Thymus (tissue), 11 donors: ENCODE data around the gene ADM. TPM values are rescaled to one million over a fixed set of nuclear protein-coding genes. Genes with fewer than 3 reads are reported as not detected.
A peak's percentile ranks its signal among the peaks of the same experiment; 100 is the strongest.

Experiments
- DNase-seq, 9 donors: peaks; one replicate each; pipeline ENCODE4 v3.0.0-alpha.2; 2013; ENCODE audit warnings: low spot score in 9 of 9, low read depth in 6 of 9, missing footprints in 1 of 9
- H3K27ac ChIP-seq, 2 donors: one replicate each; pipeline ENCODE4 v1.5.1; 2013; ENCODE audit warnings: control low read depth in 1 of 2, low read depth in 1 of 2, low read length in 1 of 2, mild to moderate bottlenecking in 1 of 2, moderate library complexity in 1 of 2
- H3K27me3 ChIP-seq, 2 donors: one replicate each; pipeline ENCODE4 v1.5.1; 2013; ENCODE audit warnings: low read length in 1 of 2; ENCODE audit not compliant: control insufficient read depth in 2 of 2, insufficient read depth in 1 of 2
- H3K36me3 ChIP-seq, 2 donors: one replicate each; pipeline ENCODE4 v1.5.1; 2013; ENCODE audit warnings: low read length in 1 of 2, mild to moderate bottlenecking in 1 of 2, moderate library complexity in 1 of 2; ENCODE audit not compliant: control insufficient read depth in 2 of 2, insufficient read depth in 2 of 2
- H3K4me1 ChIP-seq, 2 donors: one replicate each; pipeline ENCODE4 v1.5.1; 2013; ENCODE audit warnings: low read length in 2 of 2; ENCODE audit not compliant: control insufficient read depth in 2 of 2, insufficient read depth in 2 of 2
- H3K4me3 ChIP-seq, 2 donors: one replicate each; pipeline ENCODE4 v1.5.1; 2013; ENCODE audit warnings: low read length in 2 of 2, control low read depth in 1 of 2, mild to moderate bottlenecking in 1 of 2
- H3K9me3 ChIP-seq, 2 donors: one replicate each; pipeline ENCODE4 v1.5.1; 2013; ENCODE audit warnings: low read length in 1 of 2, mild to moderate bottlenecking in 1 of 2; ENCODE audit not compliant: control insufficient read depth in 2 of 2, insufficient read depth in 1 of 2
- WGBS: extraction: QIAGEN DNeasy Blood & Tissue Kit; methylation state at CpG from one replicate; pipeline ENCODE4 v1.1.7; 2013; 5-methylcytosine and 5-hydroxymethylcytosine counted together
- polyA plus RNA-seq: library from polyadenylated mRNA; stranded (reverse); fragments of 200-250 nt; gene quantifications from one replicate; pipeline ENCODE4 v1.2.3, GENCODE V29; 2013
- total RNA-seq: library from RNA; stranded (reverse); fragments of 120-200 nt; gene quantifications from one replicate; pipeline ENCODE4 v1.2.4, GENCODE V29; 2013
- donor health status: healthy.

The ADM gene
- total and polyA plus RNA-seq, 2 donors: 4.7 to 37.4 TPM

DNA sequence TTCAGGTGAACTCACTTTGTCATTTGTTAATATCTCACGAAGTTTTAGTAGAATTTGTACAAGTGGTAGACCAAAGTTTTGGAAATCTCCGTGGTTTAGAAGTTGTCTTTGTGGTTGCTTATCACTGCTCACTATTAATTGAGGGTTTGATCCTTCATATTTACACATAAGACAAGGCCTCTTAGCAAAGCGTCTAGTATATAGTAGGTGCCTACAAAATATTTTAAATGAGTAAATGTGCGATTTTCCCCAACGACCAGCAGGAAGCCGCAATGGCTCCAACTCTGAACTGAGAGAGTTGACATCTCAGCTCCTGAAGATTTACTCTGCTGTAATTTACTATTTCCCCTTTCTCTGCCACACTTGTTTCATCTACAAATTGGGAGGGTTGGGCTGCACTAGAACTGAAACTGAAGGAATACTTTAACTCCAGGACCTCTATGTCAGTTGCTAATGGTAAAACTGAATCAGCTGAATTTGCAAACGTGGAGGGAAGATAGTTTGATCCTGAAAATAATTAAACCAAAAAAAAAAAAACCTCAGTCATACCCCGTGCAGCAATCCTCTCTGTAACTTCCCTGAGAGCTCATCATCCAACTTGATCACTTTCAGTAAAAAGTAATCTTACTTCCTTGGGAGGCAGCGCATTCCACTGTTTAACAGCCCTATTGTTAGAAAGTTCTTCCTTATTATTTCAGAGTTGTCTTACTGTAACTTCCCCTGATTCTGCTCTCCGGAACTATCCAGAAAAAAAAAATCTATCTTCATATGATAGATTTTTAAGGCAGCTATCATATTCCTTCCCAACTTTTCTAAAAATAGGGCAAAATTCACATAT lies 9.6 kb upstream of the ADM start:
- DNase-seq: no peak
- no peak overlapping the region for H3K27ac ChIP-seq
- peaks cover 0 to 5% of the 10 kb centered on the region in 2 donors for H3K9me3 ChIP-seq
- H3K27me3 ChIP-seq: peaks cover 22 to 34% of the 10 kb centered on the region in 2 donors
- peak overlapping the region; percentile 68 to 96 for H3K4me3 ChIP-seq
- H3K36me3 ChIP-seq: no peaks in the 10 kb centered on the region
- peaks cover 8 to 22% of the 10 kb centered on the region in 2 donors for H3K4me1 ChIP-seq
- 21% methylated on average over 10 of the region's 10 CpGs for WGBS

DNA sequence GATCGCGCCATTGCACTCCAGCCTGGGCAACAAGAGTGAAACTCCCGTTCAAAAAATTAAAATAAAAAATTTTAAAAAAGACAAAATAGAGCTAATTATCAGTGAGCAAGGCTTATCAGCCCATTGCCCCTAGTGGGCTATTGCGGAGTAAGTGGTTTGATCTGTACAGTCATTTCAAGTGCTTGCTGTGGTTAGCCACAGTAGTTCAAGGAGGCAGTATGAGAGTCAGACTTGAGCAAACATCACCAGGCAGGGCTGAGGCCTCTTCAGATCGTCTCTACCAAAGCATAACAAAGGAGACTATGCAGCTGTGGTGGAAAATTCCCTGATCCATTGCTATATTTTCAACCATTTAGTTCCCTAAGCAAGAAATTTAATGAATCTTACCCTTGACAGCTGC lies 6.5 kb upstream of the ADM start:
- Histone ChIP-seq H3K4me1 (peaks cover 13 to 29% of the 10 kb centered on the region in 2 donors), H3K27ac (no peak overlapping the region), H3K4me3 (no peak overlapping the region), H3K27me3 (peaks cover 35 to 54% of the 10 kb centered on the region in 2 donors), H3K9me3 (peaks cover 0 to 5% of the 10 kb centered on the region in 2 donors), H3K36me3 (no peaks in the 10 kb centered on the region)
- WGBS: 60% methylated on average over 5 of the region's 5 CpGs
- DNase-seq: peak in 2 of 9 donors; percentile 34 to 64

DNA sequence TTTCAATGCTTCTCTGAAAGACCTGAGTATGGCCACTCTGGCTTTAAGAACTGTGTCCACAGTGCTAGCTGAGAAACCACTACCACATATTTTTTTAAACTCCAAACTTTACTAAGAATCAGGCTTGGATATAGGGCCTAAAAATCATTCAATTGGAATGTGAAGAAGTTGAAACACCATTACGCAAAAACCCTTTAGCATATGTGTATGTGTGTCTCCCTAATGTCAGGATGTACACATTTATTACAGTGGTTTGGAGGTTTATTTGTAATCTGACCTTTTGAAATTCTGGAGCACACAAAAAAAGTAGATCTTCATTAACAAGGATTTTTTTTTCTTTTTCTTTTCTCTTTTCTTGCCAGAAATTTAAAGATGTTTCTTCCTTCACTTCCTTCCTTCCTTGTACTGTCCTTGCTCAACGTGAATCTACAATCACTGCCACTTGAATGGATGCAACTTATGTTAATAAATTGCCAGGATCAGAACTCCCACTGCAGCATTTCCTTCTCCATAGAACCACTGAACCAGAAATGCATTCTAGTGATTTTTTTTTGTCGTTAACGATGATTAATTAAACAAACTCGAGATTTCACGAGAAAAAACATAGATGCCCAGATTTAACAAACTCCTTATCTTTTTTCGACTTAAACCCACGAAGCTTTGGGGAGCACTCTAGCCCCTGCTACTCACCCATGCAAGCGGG lies 3.1 kb upstream of the ADM start:
- H3K36me3 ChIP-seq: no peaks in the 10 kb centered on the region
- no peak overlapping the region for H3K4me3 ChIP-seq
- DNase-seq: no peak
- peaks cover 0 to 6% of the 10 kb centered on the region in 2 donors for H3K9me3 ChIP-seq
- no peak overlapping the region for H3K27ac ChIP-seq
- 76% methylated on average over 9 of the region's 9 CpGs for WGBS
- H3K4me1 ChIP-seq: peaks cover 33 to 54% of the 10 kb centered on the region in 2 donors
- peaks cover 46 to 63% of the 10 kb centered on the region in 2 donors for H3K27me3 ChIP-seq

DNA sequence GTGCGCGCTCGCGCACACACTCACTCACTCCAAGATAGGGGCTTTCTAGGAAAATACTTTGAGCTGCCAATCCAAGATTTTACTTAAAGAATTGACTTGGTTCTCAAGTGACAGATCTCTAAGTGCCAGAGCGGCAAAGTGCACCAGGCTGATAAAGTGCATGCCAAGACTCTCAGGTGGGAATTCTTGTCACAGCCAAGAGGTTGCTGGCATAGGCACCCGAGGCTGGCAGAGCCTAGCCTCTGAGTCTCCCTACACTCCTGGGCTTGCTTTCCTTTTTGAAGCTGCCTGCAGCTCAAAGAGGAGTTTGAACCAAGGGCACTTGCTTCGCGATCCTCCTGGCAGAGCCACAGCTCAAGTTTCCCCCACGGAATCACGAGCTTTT lies 2.5 kb upstream of the ADM start:
- Histone ChIP-seq H3K36me3 (no peaks in the 10 kb centered on the region), H3K27ac (peak overlapping the region; percentile 0 to 21), H3K4me3 (peak overlapping the region; percentile 56 to 62), H3K4me1 (peaks cover 35 to 59% of the 10 kb centered on the region in 2 donors), H3K27me3 (peaks cover 50 to 65% of the 10 kb centered on the region in 2 donors), H3K9me3 (peaks cover 0 to 7% of the 10 kb centered on the region in 2 donors)
- DNase-seq: no peak
- WGBS: 49% methylated on average over 10 of the region's 10 CpGs

DNA sequence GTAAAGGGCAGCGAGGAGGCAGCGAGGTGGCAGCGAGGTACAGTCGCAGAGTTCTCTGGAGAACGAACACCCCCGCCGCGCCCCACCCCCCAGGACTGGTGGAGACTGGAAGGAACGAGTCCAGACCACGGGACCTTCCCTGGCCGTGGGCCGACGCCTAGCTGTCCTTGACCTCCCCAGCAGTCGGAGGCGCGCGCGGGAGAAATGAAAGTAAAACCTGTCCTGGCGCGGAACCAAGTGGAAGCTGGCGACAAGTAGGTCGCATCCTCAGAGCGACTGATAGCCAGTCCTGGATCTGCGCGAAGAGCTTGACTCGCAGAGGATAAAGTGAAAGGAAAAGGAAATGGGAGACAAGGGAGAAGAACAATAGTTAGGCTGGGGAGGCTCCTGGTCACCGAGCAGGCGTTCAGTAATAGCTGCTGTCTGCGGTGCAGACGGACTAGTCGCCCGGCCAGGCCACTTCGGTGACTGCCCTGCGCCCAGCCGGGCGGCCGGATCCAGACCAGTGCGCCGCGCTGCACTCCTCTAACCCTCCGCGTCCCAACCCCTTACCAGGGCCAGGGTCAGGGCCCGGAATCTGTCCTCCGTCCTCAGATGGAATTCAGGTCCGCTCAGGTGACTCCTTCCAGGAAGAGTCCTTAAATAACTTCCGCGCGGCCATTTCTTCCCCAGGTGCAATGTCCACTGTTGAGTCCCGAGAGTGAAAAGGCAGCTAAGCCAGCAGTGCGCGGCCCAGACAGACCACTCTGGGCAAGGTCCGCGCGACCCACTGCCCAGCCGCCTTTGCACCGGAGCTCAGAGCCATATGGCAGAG lies 1.9 kb upstream of the ADM start:
- Histone ChIP-seq H3K9me3 (peaks cover 0 to 10% of the 10 kb centered on the region in 2 donors), H3K4me3 (peak overlapping the region; percentile 56 to 62), H3K36me3 (no peaks in the 10 kb centered on the region), H3K27me3 (peaks cover 53 to 68% of the 10 kb centered on the region in 2 donors), H3K4me1 (peaks cover 39 to 65% of the 10 kb centered on the region in 2 donors), H3K27ac (peak overlapping the region; percentile 21 to 48)
- peak in 2 of 9 donors; percentile 53 to 75 for DNase-seq
- 1% methylated on average over 56 of the region's 56 CpGs for WGBS

DNA sequence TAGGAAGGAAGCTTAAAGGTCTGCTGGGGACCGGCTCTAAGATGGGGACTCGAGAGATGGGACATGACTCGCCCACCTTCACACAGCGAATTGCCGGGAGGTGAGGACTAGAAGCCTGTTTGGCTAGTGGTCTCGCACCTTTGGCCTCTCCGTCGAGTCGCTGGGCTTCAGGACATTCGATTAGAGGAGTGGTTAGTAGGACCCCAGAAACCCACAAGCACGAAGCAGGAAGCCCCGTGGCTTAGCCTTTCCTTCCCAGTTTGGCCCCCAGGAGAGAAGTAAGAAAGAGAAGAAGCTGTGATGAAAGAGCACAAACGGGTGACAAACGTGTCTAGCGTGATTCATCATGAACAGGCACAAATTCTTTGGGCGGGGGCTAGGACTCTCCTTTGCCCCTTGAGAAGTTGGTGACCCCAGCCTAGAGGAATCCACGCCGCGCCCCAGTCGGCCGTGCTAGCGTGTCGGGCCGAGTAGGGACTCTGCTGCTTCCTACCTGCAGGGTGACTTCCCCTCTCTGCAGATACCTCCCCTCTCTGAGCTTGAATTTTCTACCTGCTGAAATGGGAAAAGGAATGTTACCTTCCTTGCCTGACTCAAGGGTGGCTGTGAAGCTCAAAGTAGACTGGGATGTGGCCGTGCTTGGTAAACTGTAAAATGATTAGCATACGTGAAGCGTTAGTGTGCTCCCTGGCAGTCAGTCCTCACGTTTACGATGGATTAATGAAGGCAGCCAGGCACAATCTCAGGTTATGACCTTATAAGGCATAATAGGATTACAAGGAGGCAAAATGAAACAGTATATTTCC lies 1.1 kb upstream of the ADM start:
- no peaks in the 10 kb centered on the region for H3K36me3 ChIP-seq
- H3K4me3 ChIP-seq: peak overlapping the region; percentile 56 to 62
- peaks cover 41 to 66% of the 10 kb centered on the region in 2 donors for H3K4me1 ChIP-seq
- WGBS: 1% methylated on average over 29 of the region's 29 CpGs
- peak in 2 of 9 donors; percentile 21 to 49 for DNase-seq
- H3K27me3 ChIP-seq: peaks cover 53 to 74% of the 10 kb centered on the region in 2 donors
- peak overlapping the region in 1 of 2 donors; percentile 48 for H3K27ac ChIP-seq
- H3K9me3 ChIP-seq: peaks cover 0 to 10% of the 10 kb centered on the region in 2 donors

DNA sequence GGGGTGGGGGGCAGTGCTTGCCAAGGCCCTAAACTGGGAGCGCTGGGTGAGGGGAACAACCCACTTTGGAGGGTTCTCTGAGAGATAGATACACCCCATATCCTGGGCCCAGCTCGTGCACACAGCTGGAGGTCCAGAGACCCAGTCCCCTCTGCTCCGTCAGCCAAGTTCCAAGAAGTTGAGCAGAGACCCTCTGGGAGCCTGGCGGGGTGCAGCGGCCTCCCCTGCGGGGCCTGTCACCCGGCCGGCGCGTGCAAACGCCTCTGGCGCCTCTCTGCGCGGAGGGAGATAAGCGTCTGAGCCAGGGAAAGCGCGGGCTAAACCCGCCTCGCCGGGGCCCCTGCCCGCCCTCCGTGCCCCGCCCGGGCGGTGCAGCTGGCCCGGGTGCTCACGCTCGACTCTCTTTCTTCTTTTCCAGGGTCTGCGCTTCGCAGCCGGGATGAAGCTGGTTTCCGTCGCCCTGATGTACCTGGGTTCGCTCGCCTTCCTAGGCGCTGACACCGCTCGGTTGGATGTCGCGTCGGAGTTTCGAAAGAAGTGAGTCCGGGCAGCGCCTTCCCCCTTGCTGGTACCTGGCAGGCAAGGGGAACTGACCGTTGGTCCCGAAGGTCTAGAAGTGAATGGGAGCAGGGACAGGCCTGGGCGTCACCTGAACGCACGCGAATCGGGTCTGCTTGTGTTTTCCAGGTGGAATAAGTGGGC lies 540 bp downstream of the ADM start:
- Histone ChIP-seq H3K36me3 (no peaks in the 10 kb centered on the region), H3K9me3 (peaks cover 0 to 10% of the 10 kb centered on the region in 2 donors), H3K4me3 (peak overlapping the region; percentile 37 to 56), H3K4me1 (peaks cover 42 to 66% of the 10 kb centered on the region in 2 donors), H3K27ac (peak overlapping the region in 1 of 2 donors; percentile 40), H3K27me3 (peaks cover 51 to 79% of the 10 kb centered on the region in 2 donors)
- peak in 2 of 9 donors; percentile 40 to 58 for DNase-seq
- WGBS: under 1% methylated on average over 51 of the region's 51 CpGs
